ENCODE data around the gene PPT2.

PPT2 gene

GRCh38 chr6:32131439-32131948, 22.4 kb upstream of the PPT2 start:
- no peak for DNase-seq (ENCODE audit: low read depth in 1 of 2, low spot score in 1 of 2)
- Histone ChIP-seq H3K27ac (replicated peaks) (no peak overlapping the region), H3K27me3 (ENCODE audit: insufficient read depth, poor library complexity, severe bottlenecking) (no peaks in the 10 kb centered on the region)

GRCh38 chr6:32132110-32132509, 21.8 kb upstream of the PPT2 start:
- Histone ChIP-seq H3K27ac (replicated peaks) (no peak overlapping the region), H3K4me3 (replicated peaks; ENCODE audit: insufficient read depth, low read length) (no peak overlapping the region), H3K27me3 (ENCODE audit: insufficient read depth, poor library complexity, severe bottlenecking) (no peaks in the 10 kb centered on the region)
- TF ChIP-seq CTCF (IDR thresholded peaks at IDR 0.05; ENCODE audit: insufficient read depth, low read length) (no peak), POLR2AphosphoS5 (IDR thresholded peaks at IDR 0.05; ENCODE audit: low read depth) (no peak), REST (IDR thresholded peaks at IDR 0.05; ENCODE audit: insufficient replicate concordance, low read depth) (no peak), SPI1 (IDR thresholded peaks at IDR 0.05; ENCODE audit: borderline replicate concordance, low read depth) (no peak), GABPA (IDR thresholded peaks at IDR 0.05; ENCODE audit: low read depth) (no peak)
- DNase-seq (ENCODE audit: low read depth in 1 of 2, low spot score in 1 of 2): no peak

More at GRCh38 chr6:32131439-32131948, 22.4 kb upstream of the PPT2 start:
- TF ChIP-seq REST (IDR thresholded peaks at IDR 0.05; ENCODE audit: insufficient replicate concordance, low read depth) (no peak), GABPA (IDR thresholded peaks at IDR 0.05; ENCODE audit: low read depth) (no peak), SPI1 (IDR thresholded peaks at IDR 0.05; ENCODE audit: borderline replicate concordance, low read depth) (no peak), CTCF (IDR thresholded peaks at IDR 0.05; ENCODE audit: insufficient read depth, low read length) (no peak), POLR2AphosphoS5 (IDR thresholded peaks at IDR 0.05; ENCODE audit: low read depth) (no peak)
- H3K4me3 ChIP-seq (replicated peaks; ENCODE audit: insufficient read depth, low read length): no peak overlapping the region

GRCh38 chr6:32133786-32134185, 20.2 kb upstream of the PPT2 start:
- H3K4me3 ChIP-seq (replicated peaks; ENCODE audit: insufficient read depth, low read length): no peak overlapping the region
- no peak for DNase-seq (ENCODE audit: low read depth in 1 of 2, low spot score in 1 of 2)
- no peaks in the 10 kb centered on the region for H3K27me3 ChIP-seq (ENCODE audit: insufficient read depth, poor library complexity, severe bottlenecking)
- no peak overlapping the region for H3K27ac ChIP-seq (replicated peaks)
- no peak for TF ChIP-seq CTCF (IDR thresholded peaks at IDR 0.05; ENCODE audit: insufficient read depth, low read length)
- TF ChIP-seq REST (IDR thresholded peaks at IDR 0.05; ENCODE audit: insufficient replicate concordance, low read depth): no peak
- no peak for TF ChIP-seq SPI1 (IDR thresholded peaks at IDR 0.05; ENCODE audit: borderline replicate concordance, low read depth)
- no peak for TF ChIP-seq GABPA (IDR thresholded peaks at IDR 0.05; ENCODE audit: low read depth)
- no peak for TF ChIP-seq POLR2AphosphoS5 (IDR thresholded peaks at IDR 0.05; ENCODE audit: low read depth)
